DOHH2 (cell line): ENCODE data around the gene EVC.

Experiments
- H3F3A ChIP-seq: fragments of 200-600 bp; sonication (generic), shearing (Covaris generic); 2 replicates; pipeline ENCODE4 v1.6.0; 2016; ENCODE audit warnings: antibody characterized with exemption, mild to moderate bottlenecking; ENCODE audit not compliant: control insufficient read depth, insufficient read depth
- H3K27ac ChIP-seq: fragments of 200-600 bp; sonication (generic); 2 replicates; pipeline ENCODE4 v1.5.1; 2014; ENCODE audit warnings: low read depth, mild to moderate bottlenecking, low read length, moderate library complexity
- H3K27me3 ChIP-seq: fragments of 200-600 bp; sonication (generic); 2 replicates; pipeline ENCODE4 v1.6.1; 2014; ENCODE audit warnings: mild to moderate bottlenecking, low read length, mixed read lengths; ENCODE audit not compliant: control insufficient read depth
- H3K36me3 ChIP-seq: fragments of 200-600 bp; sonication (generic); 2 replicates; pipeline ENCODE4 v1.6.1; 2014; ENCODE audit warnings: mild to moderate bottlenecking, low read length, moderate library complexity, mixed read lengths; ENCODE audit not compliant: control insufficient read depth
- H3K4me1 ChIP-seq: fragments of 200-600 bp; sonication (generic); 2 replicates; pipeline ENCODE4 v1.6.1; 2014; ENCODE audit warnings: mild to moderate bottlenecking, low read length, mixed read lengths; ENCODE audit not compliant: control insufficient read depth
- H3K4me2 ChIP-seq: fragments of 200-600 bp; sonication (generic); 2 replicates; pipeline ENCODE4 v1.6.0; 2014; ENCODE audit warnings: mild to moderate bottlenecking, low read length, moderate library complexity
- H3K4me3 ChIP-seq: fragments of 200-600 bp; sonication (generic); 2 replicates; pipeline ENCODE4 v1.5.1; 2014; ENCODE audit warnings: mild to moderate bottlenecking, low read length, mixed read lengths
- H3K79me2 ChIP-seq: fragments of 200-600 bp; sonication (generic); 2 replicates; pipeline ENCODE4 v1.6.1; 2014; ENCODE audit warnings: mild to moderate bottlenecking, low read length, mixed read lengths; ENCODE audit not compliant: control insufficient read depth
- H3K9me2 ChIP-seq: fragments of 200-600 bp; sonication (generic); replicated peaks from 2 replicates; pipeline ENCODE4 v1.6.1; 2014; ENCODE audit warnings: mild to moderate bottlenecking, low read length, mixed read lengths; ENCODE audit not compliant: control insufficient read depth
- H3K9me3 ChIP-seq: fragments of 200-600 bp; sonication (generic); 2 replicates; pipeline ENCODE4 v1.6.1; 2014; ENCODE audit warnings: antibody characterized with exemption, low read length, mixed read lengths; ENCODE audit not compliant: control insufficient read depth, insufficient read depth
- H4K20me1 ChIP-seq: fragments of 200-600 bp; sonication (generic); 2 replicates; pipeline ENCODE4 v1.6.0; 2014; ENCODE audit warnings: low read depth, mild to moderate bottlenecking, antibody characterized with exemption, low read length, moderate library complexity; ENCODE audit not compliant: control insufficient read depth, insufficient read depth
- EZH2phosphoT487 ChIP-seq: fragments of 200-600 bp; sonication (generic); IDR thresholded peaks from 2 replicates; pipeline ENCODE4 v1.6.1; 2017; ENCODE audit warnings: borderline replicate concordance, mild to moderate bottlenecking, antibody characterized with exemption, low read length, moderate library complexity, mixed read lengths
- TF ChIP-seq, protein P1 (sequence below): fragments of 200-600 bp; sonication (generic); IDR thresholded peaks from one replicate; pipeline ENCODE4 v1.5.1; 2014; ENCODE audit warnings: antibody characterized with exemption, mild to moderate bottlenecking, low read depth, low read length; ENCODE audit not compliant: poor library complexity, severe bottlenecking

The EVC gene

DNA sequence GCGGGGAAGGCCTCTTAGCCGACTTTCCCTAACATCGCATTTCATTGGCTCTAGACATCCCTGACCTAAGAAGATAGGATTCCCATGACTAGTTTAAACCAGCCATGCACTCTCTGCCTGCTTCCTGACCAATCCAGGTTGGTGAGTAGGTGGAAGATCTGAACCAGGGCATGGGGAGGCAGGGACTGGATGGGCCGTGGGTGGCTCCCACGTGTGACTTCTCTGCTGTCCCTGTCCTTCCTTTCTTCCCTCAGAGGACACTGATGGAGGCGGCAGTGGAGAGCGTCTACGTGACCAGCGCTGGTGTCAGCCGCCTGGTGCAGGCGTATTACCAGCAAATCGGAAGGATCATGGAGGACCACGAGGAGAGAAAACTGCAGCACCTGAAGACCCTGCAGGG is 90.7 kb downstream of the EVC start:
- no peaks in the 10 kb centered on the region for H3K4me1 ChIP-seq
- no peaks in the 10 kb centered on the region for H3K27me3 ChIP-seq
- H3K4me3 ChIP-seq: no peak overlapping the region
- no peaks in the 10 kb centered on the region for H3K36me3 ChIP-seq
- no peaks in the 10 kb centered on the region for H3K9me2 ChIP-seq
- H3K79me2 ChIP-seq: no peaks in the 10 kb centered on the region
- no peaks in the 10 kb centered on the region; the same call in 1 of the 2 replicates for H3K9me3 ChIP-seq
- H3F3A ChIP-seq: no peaks in the 10 kb centered on the region
- TF ChIP-seq, protein P1, sequence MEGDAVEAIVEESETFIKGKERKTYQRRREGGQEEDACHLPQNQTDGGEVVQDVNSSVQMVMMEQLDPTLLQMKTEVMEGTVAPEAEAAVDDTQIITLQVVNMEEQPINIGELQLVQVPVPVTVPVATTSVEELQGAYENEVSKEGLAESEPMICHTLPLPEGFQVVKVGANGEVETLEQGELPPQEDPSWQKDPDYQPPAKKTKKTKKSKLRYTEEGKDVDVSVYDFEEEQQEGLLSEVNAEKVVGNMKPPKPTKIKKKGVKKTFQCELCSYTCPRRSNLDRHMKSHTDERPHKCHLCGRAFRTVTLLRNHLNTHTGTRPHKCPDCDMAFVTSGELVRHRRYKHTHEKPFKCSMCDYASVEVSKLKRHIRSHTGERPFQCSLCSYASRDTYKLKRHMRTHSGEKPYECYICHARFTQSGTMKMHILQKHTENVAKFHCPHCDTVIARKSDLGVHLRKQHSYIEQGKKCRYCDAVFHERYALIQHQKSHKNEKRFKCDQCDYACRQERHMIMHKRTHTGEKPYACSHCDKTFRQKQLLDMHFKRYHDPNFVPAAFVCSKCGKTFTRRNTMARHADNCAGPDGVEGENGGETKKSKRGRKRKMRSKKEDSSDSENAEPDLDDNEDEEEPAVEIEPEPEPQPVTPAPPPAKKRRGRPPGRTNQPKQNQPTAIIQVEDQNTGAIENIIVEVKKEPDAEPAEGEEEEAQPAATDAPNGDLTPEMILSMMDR: no peak
- TF ChIP-seq EZH2phosphoT487: no peak
- no peaks in the 10 kb centered on the region for H4K20me1 ChIP-seq
- no peak overlapping the region for H3K4me2 ChIP-seq
- H3K27ac ChIP-seq: no peak overlapping the region

DNA sequence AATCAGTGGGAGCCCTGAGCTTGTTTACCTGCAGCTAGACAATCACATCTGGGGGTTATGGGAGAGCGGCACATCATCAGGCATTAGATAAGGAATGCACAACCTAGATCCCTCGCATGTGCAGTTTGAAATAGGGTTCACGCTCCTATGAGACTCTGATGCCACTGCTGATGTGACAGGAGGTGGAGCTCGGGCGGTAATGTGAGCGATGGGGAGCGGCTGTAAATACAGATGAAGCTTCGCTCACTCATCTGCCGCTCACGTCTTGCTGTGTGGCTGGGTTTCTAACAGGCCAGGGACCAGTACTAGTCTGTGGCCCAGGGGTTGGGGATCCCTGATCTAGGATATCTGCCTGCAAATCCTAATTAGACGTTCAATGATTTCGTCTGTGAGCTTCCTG is 91.6 kb downstream of the EVC start:
- TF ChIP-seq EZH2phosphoT487: no peak
- TF ChIP-seq, protein P1: no peak
- H3K4me3 ChIP-seq: no peak overlapping the region
- H3K27ac ChIP-seq: no peak overlapping the region
- H3K4me2 ChIP-seq: no peak overlapping the region
- no peaks in the 10 kb centered on the region for H3K9me3 ChIP-seq
- H3K4me1 ChIP-seq: no peaks in the 10 kb centered on the region
- H3K79me2 ChIP-seq: no peaks in the 10 kb centered on the region
- no peaks in the 10 kb centered on the region for H3K36me3 ChIP-seq
- no peaks in the 10 kb centered on the region for H3F3A ChIP-seq
- H3K9me2 ChIP-seq: no peaks in the 10 kb centered on the region
- H4K20me1 ChIP-seq: no peaks in the 10 kb centered on the region
- H3K27me3 ChIP-seq: no peaks in the 10 kb centered on the region

DNA sequence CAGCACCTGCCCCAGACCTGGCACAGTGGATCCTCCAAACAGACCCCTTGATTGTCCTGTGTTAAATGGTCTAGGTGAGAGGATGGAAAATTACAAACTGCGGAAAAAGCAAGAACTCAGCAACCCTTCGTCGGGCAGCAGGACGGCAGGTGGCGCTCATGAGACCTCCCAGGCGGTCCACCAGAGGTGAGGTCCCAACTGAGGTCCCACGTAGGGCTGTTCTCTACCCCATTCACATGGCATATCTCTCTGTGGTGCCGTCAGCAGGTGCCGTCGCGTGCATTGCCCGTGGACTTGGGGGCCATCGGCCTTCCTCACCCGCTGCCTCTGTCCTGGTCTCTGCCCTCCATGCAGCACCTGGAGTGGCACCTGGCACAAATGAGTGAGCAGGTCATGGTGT is 93.7 kb downstream of the EVC start:
- Histone ChIP-seq H3K4me2 (no peak overlapping the region), H3K9me3 (no peaks in the 10 kb centered on the region), H3K79me2 (no peaks in the 10 kb centered on the region), H3K36me3 (no peaks in the 10 kb centered on the region), H3K4me1 (no peaks in the 10 kb centered on the region), H4K20me1 (no peaks in the 10 kb centered on the region), H3K27me3 (no peaks in the 10 kb centered on the region), H3F3A (no peaks in the 10 kb centered on the region), H3K27ac (no peak overlapping the region), H3K4me3 (no peak overlapping the region), H3K9me2 (no peaks in the 10 kb centered on the region)
- no peak for TF ChIP-seq EZH2phosphoT487
- TF ChIP-seq, protein P1: no peak

DNA sequence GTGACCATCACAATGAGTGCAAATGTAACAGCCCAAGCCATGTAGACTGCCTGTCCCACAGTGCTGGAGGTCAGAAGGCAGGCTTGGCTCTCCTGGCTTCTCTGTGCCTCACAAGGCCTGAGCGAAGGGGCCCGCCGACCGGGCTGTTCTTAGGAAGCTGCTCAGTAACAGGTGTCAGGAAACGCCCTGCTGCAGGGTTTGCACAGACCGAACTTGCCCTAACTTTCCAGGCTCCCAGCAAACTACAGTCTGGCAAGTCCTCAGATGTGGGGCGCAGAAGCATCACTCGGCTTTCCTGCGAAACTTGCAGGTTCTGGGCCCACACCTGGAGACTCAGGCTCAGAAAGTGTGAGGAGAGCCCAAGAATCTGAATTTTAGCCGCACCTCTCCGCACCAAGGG is 94.3 kb downstream of the EVC start:
- Histone ChIP-seq H3K36me3 (no peaks in the 10 kb centered on the region), H3K9me3 (no peaks in the 10 kb centered on the region)
- no peak for TF ChIP-seq EZH2phosphoT487
- TF ChIP-seq, protein P1: no peak

More for the DNA sequence above, 94.3 kb downstream of the EVC start:
- Histone ChIP-seq H4K20me1 (no peaks in the 10 kb centered on the region), H3K27me3 (no peaks in the 10 kb centered on the region), H3K9me2 (no peaks in the 10 kb centered on the region), H3F3A (no peaks in the 10 kb centered on the region), H3K4me2 (no peak overlapping the region), H3K79me2 (no peaks in the 10 kb centered on the region), H3K4me1 (no peaks in the 10 kb centered on the region), H3K27ac (no peak overlapping the region), H3K4me3 (no peak overlapping the region)
